ENCODE results near the gene PLEKHA3.

DNA sequence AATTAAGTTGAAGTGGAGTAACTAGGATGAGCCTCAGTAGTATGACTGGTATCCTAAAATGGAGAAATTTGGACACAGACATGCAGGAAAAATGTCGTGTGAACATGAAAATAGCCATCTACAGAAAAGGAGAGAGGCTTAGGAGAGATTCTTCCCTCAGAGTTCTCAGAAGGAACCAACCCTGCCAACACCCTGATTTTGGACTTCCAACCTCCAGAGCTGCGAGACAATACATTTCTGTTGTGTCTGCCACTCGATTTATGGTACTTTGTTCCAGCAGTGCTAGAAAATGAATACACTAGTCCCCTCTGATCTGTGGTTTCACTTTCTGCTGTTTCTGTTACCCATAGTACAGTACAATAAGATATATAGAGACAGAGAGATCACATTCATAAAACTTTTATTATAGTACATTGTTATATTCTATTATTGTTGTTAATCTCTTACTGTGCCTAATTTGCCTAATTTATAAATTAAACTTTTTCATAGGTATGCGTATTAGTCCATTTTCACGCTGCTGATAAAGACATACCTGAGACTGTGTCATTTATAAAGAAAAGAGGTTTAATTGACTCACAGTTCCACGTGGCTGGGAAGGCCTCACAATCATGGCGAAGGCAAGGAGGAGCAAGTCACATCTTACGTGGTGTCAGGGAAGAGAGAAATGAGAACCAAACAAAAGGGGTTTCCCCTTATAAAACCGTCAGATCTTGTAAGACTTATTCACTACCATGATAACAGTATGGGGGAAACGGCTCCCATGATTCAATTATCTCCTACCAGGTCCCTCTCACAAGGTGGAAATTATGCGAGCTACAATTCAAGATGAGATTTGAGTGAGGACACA, 41.3 kb downstream of the PLEKHA3 start:
- no peak for TF ChIP-seq GATA3 (IDR thresholded peaks at IDR 0.05; ENCODE audit: low read depth, low read length)
- no peak for TF ChIP-seq GATA2 (IDR thresholded peaks at IDR 0.05; ENCODE audit: low read depth, low read length)

Data from SH-SY5Y (cell line).